ENCODE results near the gene LTO1.

GRCh38 chr11:69646493-69647389 lies 28.4 kb downstream of the LTO1 start:
- TF ChIP-seq CTCF (IDR thresholded peaks at IDR 0.05; ENCODE audit: low read depth, low read length) (no peak), POLR2A (IDR thresholded peaks at IDR 0.05; ENCODE audit: extremely low read depth, insufficient read length) (no peak), MAX (IDR thresholded peaks at IDR 0.05; ENCODE audit: low read depth, low read length) (no peak), MYC (IDR thresholded peaks at IDR 0.05; ENCODE audit: low read depth, low read length) (no peak)
